Ureter (tissue), 1 donor: ENCODE results near the gene KIF26B. TPM values are rescaled to one million over a fixed set of nuclear protein-coding genes. Genes with fewer than 3 reads are reported as not detected.

Experiments used
- DNase-seq: peaks from one replicate; pipeline ENCODE4 v3.0.0-alpha.2; 2020; ENCODE audit warnings: low spot score
- total RNA-seq: library from RNA; stranded (reverse); gene quantifications from one replicate; pipeline ENCODE4 v1.2.4, GENCODE V29; 2023
- donor health status: DM: yes; HTN: yes; CAD: no.

The KIF26B gene
- total RNA-seq, 1 donor from 2014 or later, result 8.0 TPM

- DNase-seq, result no peak
Measured at GRCh38 chr1:245566952-245567351, 412.2 kb downstream of the KIF26B start.

DNA sequence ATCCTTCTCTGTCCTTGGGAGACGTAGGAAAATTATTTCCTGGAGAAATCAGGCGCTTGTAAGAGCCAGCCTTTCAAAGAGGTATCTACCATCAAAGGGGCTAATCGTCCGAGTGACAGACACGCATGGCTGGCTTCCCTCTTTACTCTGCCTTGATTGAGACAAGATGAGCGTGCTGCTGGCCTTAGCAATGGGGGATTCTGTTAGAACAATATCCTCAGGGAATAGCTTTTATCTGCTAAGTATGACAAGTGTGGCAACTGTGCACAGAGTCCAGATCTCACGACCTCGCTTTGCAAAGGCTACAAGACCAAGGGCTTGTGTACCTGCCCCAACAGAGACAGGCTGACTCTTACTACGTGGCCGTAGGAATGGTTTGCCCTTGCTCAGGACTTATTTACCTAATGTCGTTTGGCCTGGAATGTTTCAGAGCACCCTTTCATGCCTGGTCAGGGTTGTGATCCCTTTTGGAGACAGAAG, 417.1 kb downstream of the KIF26B start:
- no peak for DNase-seq

GRCh38 chr1:245572709-245573108, 417.9 kb downstream of the KIF26B start:
- DNase-seq, result no peak

DNA sequence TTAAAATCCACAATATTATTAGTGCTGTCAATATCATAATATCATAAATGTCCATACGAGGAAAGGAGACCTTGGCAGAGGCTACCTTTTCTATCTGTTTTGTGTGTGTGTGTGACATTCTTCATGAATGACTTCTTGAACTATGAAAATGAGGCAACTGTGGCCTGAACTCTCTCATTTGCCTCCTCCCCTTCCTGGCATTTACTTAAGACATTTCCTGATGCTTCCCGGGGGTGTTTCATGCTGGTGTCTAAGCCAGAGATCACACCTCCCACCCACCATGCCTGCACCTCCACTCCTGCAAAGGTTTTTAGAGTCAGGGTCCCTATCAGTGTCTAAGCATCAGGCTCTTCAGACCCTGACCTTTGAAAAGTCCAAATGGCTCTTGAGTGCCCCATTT, 420.9 kb downstream of the KIF26B start:
- DNase-seq, result no peak

DNA sequence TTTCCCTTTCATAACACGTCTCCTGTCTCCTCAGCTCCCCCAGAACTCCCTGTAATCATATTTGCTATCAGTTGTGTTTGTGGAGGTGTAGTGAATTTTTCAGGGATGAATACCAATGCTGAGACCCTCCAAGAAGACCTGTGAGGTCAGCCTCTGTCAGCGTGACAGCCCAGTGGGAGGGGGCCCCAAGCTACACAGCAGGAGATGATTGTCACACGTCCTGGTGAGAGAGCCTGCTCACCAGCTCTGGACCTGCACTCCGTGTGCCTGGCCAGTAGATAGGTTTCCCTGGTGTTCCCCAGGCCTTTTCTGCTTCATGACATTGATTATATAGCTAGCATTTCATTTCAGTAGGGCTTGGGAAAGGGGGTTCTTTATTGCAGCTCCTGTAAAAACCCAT, 421.5 kb downstream of the KIF26B start:
- no peak for DNase-seq

GRCh38 chr1:245577191-245578157, 422.7 kb downstream of the KIF26B start:
- DNase-seq, result no peak

DNA sequence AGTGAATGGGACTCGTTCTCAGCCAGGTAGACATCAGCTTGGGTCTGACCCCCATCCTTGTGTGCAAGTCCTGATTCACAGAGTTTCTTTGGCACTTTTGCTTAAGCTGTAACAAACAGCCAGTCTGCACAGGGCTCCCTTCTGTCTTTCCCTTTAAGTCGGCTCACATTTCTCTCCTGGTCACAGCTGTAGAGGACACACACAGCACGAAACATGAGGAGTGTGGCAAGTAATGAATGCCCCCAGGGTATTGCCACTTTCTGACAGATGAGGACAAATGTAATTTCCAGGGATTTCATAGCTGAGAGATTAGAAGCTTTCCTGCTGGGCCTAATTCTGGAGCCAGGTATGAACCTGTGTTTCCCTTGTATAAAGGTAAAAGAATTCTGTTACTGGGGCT, 423.5 kb downstream of the KIF26B start:
- DNase-seq, result no peak

DNA sequence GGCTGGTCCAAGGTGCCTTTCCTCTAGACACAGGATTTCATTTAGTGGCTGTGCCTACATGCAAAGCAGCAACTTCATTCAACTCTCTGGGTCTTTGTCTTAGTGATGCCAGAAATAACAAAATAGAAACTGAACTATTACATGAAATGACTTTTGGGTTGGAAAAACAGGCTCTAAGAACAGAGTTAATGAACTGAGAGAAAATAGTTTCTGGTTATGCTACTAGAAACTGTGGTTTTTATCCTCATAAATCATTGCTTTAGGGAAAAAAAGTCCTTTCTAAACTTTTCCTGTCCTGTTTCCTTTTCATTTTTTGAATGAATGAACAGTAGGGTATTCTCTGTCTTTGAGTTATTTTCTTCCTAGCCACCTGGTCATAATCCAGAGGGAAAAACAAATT, 424.0 kb downstream of the KIF26B start:
- DNase-seq, result no peak

DNA sequence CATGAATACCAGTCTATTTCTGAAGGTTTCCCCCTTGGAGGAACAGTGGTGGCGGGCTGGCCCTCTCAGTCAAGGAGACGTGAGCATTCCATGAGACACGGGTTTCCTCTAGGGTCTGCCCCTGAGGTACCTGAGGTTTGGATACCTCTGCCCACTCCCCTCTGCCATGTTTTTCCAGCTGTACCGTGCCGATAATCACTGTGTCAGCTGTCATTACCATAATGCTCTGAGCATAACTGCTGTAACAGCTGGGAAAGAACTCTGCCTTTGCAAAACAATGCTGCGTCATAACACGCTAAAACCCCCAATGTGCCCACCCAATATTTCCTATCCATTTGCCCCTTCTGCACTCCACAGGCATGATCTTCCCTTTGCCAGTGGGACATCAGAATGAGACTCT, 425.1 kb downstream of the KIF26B start:
- DNase-seq, result no peak

DNA sequence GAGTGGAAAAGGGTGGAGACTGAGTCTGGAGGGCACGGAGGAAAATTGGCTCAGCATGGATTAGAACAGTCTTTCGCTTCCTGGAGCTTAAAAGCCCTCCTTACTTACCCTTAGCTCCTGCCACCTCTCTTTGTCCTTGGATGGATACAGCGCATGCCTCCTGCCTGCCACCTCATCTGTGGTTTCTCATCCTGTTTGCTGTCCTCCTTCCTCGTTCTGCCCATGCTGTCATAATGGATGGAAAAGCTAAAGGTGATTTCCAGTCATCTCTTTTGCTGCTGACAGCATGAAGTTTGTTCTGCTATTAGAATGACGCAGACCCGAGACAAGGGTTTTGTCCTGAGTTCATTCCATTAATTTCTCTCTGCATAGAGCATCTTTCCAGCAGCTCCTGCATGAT, 425.9 kb downstream of the KIF26B start:
- no peak for DNase-seq

GRCh38 chr1:245582026-245582425, 427.2 kb downstream of the KIF26B start:
- no peak for DNase-seq

DNA sequence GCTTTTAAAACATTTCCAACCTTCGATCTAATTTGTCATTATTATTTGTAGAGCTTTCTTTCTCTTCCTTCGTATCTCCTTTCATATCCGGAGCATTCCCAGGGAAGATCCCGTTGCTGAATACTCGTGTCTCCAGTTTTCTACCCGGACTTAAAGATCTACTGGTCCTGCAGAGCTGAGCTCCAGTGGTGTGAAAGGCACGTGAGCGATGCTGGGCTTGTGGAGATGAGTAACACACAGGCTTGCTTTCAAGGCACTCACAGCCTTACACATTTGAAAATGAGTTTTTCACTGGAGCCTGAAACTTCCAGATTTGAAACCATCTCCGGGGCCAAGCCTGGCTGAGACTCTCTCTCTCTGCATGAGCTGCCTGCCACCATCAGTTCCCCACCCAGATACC, 428.3 kb downstream of the KIF26B start:
- no peak for DNase-seq

- no peak for DNase-seq
Measured at GRCh38 chr1:245583575-245584330, 429.0 kb downstream of the KIF26B start.

DNA sequence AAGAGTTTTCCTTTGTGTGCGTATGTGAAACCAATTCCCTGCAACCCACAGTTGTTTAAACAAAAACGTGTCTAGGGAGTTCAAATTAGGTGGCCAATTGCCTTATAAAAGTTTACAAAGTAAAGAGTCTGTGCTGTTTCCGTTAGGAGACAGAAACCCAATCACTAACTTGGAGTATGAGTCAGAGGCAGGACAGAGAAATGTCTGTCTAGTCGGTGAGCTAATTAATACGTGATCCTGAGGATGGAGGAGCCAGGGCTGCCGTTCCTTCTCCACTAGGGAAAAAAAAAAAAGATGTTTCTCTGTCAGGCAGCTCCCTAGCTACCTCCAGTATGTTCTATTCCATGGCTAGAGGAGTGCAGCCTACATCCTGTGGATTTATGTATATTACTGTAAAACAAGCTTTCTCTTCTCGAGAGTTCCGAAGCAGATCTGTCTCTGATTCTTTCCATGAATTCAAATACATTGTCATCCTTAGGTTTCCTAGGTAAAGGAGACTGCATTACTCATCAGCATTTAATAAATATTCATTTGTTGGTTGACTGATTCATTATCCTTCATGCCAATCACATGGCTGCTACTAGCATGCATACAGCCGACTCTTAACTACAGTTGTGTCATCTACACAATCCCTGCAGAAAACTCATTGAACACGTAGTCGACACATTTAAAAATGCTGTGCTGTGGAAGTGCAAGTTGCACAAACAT, 430.6 kb downstream of the KIF26B start:
- DNase-seq, result no peak

DNA sequence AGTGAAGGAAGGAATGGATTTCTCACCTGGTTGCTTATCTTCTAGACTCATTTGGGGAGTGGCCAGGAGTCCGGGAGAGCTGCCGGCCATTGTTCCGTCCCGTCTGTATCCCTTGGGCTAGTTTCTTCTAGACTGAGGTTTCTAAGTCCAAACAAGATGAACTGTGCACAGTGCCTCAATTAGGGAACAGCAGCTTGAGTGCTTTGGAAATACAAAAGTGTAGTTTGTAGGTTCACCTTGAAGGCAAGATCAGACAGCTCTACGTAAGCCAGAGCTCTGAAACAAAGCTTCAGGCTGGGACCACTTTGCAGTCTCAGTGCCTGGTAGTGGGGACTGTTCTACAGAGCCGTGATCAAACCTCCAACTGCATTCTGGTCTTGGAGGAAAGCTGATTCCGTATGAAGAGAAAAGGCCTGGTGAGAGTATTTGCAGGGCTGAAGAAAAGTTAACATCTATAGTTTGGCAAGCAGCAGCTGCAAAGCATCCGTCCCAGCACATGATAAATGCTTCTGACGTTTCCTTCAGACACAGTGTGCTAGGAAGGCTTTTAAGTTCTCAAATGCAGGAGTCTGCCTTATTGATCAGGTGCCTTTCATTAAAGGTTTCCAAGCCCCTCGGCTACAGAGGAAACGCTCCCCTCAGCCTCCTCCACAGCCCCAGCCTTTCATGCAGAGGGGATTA, 432.8 kb downstream of the KIF26B start:
- DNase-seq, result no peak

DNA sequence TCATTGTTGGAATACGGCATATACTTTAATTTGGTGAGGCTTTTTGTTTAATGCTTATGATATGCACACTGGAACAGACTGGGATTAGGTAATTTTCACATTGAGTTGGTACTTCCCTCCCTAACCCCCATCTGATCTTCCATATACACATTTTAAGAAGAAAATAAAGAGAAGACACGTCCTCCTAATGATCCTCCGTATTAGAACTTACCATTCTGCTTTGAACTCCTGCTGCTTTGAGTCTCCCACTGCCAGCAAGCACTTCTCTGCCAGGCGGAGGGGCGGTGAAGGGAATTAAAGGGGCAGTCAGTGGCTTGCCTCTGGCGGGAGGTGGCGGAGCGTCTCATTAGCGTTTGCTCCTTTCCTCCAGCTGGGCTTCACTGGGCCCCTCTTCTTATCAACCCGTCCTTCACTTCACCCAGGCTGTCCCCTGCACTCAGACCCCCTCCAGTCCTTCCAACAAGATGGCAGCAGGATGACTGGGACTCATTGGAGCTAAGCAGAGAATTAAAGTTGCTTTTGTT, 433.4 kb downstream of the KIF26B start:
- no peak for DNase-seq

- DNase-seq, result no peak
Measured at GRCh38 chr1:245589316-245589715, 434.5 kb downstream of the KIF26B start.

DNA sequence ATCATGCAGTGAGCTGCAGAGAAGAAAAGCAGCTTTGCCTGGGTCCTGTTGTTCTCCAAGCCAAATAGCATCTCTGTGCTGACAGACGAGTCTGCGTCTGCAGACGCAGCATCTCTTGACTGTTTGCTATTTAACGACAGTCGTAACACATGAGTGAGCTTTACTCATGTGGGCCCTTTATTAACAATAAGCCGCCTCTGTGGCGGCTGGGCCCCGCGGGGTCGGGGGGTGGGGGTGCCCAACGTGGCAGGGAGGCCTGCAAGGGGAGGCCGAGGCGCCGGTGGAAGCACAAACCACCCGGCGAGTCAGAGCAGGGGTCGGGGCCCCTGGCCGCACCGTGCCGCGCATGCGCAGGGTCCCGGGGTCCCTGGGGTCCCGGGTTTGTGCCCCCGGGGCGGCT, 435.1 kb downstream of the KIF26B start:
- DNase-seq, result no peak

DNA sequence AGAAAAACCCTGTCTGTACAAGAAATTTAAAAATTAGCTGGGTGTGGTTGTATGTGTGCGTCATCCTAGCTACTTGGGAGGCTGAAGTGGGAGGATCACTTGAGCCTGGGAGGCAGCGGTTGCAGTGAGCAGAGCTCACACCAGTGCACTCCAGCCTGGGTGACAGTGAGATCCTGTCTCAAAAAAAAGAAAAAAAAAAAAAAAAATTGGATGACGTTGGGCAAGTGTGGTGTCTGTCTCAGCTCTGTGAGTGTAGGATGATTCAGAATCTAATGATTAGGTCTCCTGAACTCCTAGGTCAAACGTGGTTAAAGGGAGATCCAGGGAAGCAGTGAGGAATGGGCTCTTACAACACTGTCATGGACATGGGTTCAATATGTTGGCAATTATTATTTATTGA, 435.9 kb downstream of the KIF26B start:
- DNase-seq, result no peak

DNA sequence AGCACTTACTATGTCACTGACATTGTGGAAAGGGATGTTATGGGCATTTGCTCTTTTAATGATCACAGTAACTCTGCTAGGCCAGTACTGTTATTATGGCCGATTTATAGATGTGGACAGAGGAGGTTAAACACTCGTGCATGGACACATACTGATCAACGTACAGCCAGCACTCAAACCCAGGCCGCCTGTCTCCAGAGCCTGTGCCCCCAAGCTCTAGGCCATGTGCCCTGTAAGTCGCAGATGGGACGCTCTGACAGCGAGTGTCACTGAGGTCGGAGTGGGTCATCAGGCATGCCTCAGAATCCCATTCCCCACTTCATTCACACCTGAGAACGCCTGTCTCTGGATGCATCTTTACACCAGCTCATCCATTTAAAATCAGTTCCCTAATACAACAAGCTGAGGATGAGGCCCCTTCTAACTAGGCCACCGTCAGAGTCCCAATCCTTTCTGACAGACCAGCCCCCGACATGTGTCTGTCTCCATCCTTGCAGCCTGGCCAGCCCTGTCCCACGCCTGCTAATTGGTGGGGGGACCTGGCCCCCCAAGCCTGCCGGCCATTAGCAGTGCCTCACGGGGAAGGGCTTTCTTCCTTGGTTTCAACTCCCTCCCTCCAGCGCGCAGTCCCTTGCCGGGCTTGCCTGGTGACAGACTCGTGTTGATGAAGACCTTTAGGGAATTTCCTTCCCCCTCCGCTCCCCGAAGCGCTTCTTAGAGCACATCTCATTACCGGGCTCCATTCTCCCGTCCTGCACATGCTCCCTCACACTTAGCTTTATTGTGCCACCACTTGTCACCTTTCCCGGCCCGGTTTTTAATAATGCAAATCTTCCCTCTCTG, 436.8 kb downstream of the KIF26B start:
- no peak for DNase-seq

DNA sequence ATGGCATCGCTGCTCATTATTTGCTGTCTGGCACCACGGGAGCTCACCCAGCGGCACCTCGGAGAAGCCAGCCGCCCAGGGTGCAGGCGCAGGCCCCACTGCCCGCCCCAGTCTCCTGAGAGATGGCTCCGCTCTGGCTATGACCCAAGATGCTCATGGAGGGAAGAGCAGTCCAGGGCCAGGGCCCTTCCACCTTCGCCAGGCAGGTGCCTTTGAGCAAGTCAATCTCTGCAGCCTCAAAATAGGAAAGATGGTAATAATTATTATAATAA, 437.3 kb downstream of the KIF26B start:
- DNase-seq, result no peak
